Calu3 (cell line): ENCODE measurements around the gene JPH2. TPM values are rescaled to one million over a fixed set of nuclear protein-coding genes. Genes with fewer than 3 reads are reported as not detected.
A peak's percentile ranks its signal among the peaks of the same experiment; 100 is the strongest.

Experiments used
- BruUV-seq: library from RNA; stranded (reverse); fragments of 400-500 nt; replicated peaks from 2 replicates; lab custom pipeline; 2021; lab: Mats Ljungman, UMichigan
- CTCF ChIA-PET: fragments of 300-600 bp; sonication (Branson Sonifier 250); formaldehyde crosslinking; loops from one replicate; lab custom pipeline; 2022; ENCODE audit warnings: antibody characterized with exemption; lab: Charles Lee
- DNase-seq: peaks from one replicate; pipeline ENCODE4 v3.0.0; 2022
- H3K27ac Mint-ChIP-seq: one replicate; pipeline ENCODE4 v1.8.0; 2022; ENCODE audit warnings: mixed read lengths; ENCODE audit not compliant: unreplicated experiment
- H3K27me3 Mint-ChIP-seq: one replicate; pipeline ENCODE4 v1.8.0; 2022; ENCODE audit warnings: mixed read lengths; ENCODE audit not compliant: unreplicated experiment
- H3K36me3 Mint-ChIP-seq: one replicate; pipeline ENCODE4 v1.8.0; 2022; ENCODE audit warnings: mild to moderate bottlenecking, moderate library complexity, mixed read lengths; ENCODE audit not compliant: insufficient read depth, unreplicated experiment
- H3K4me1 Mint-ChIP-seq: one replicate; pipeline ENCODE4 v1.8.0; 2022; ENCODE audit warnings: mild to moderate bottlenecking, low read depth, mixed read lengths; ENCODE audit not compliant: unreplicated experiment
- H3K4me3 Mint-ChIP-seq: one replicate; pipeline ENCODE4 v1.8.0; 2022; ENCODE audit warnings: mild to moderate bottlenecking, low read depth, moderate library complexity, mixed read lengths; ENCODE audit not compliant: unreplicated experiment
- H3K9me3 Mint-ChIP-seq: one replicate; pipeline ENCODE4 v1.8.0; 2022; ENCODE audit warnings: low read depth, mixed read lengths; ENCODE audit not compliant: unreplicated experiment
- CTCF ChIP-seq: fragments of 200-600 bp; IDR thresholded peaks from one replicate; pipeline ENCODE4 v1.8.0; 2022; ENCODE audit warnings: antibody characterized with exemption; ENCODE audit not compliant: unreplicated experiment
- intact Hi-C: fragments of 100-400 bp; cut with micrococcal nuclease; formaldehyde crosslinking; loops from one replicate; pipeline ENCODE4 v1.10.0; 2022; ENCODE audit not compliant: unreplicated experiment
- total RNA-seq: library from RNA; stranded (reverse); gene quantifications from 2 replicates; pipeline ENCODE4 v1.2.3, GENCODE V29; 2022

Gene JPH2
- total RNA-seq, 1 experiment from 2014 or later, result 0.50 TPM

GRCh38 chr20:44210406-44211176, 23.6 kb upstream of the JPH2 start, which contains the start of gene OSER1:
OSER1 (minus strand) TSS chr20:44210771; CDS start chr20:44206957, 3,814 bp downstream.
- peak within 1 kb of the TSS; percentile 94 for H3K27ac Mint-ChIP-seq
- no peaks in the 10 kb centered on the region for H3K27me3 Mint-ChIP-seq
- peaks cover 42% of the 10 kb centered on the region for H3K4me1 Mint-ChIP-seq
- no peak for TF ChIP-seq CTCF
- H3K36me3 Mint-ChIP-seq, result peaks cover 47% of the 10 kb centered on the region
- DNase-seq, result peak; percentile 100
- BruUV-seq, result no TSS peak
- no peaks in the 10 kb centered on the region for H3K9me3 Mint-ChIP-seq
- intact Hi-C loops, result loop anchor here (10.0 kb wide), 1 partner anchor 524 kb away; no protein-coding TSS in a partner anchor
- CTCF ChIA-PET, result interaction anchor here (0.5 to 0.9 kb wide), 6 partner anchors 23 to 683 kb away, joined by 3 to 6 read pairs (median 3); partner anchors contain the start of gene FITM2
- peak within 1 kb of the TSS; percentile 90 for H3K4me3 Mint-ChIP-seq

- DNase-seq, result no peak
- CTCF ChIA-PET, result interaction anchor here (0.5 to 1.5 kb wide), 7 partner anchors 7 to 682 kb away, joined by 3 to 6 read pairs (median 3); partner anchors contain the start of gene FITM2
- TSS peak; percentile 40 for BruUV-seq
- Mint-ChIP-seq H3K27me3 (no peaks in the 10 kb centered on the region), H3K27ac (peak overlapping the region; percentile 94), H3K9me3 (no peaks in the 10 kb centered on the region), H3K36me3 (peaks cover 48% of the 10 kb centered on the region), H3K4me3 (peak overlapping the region; percentile 90), H3K4me1 (peaks cover 36% of the 10 kb centered on the region)
- TF ChIP-seq CTCF, result no peak
- intact Hi-C loops, result loop anchor here (10.0 kb wide), 1 partner anchor 525 kb away; no protein-coding TSS in a partner anchor
Measured at GRCh38 chr20:44209686-44210405, 22.9 kb upstream of the JPH2 start.

- CTCF ChIA-PET, result interaction anchor here (0.8 to 1.6 kb wide), 3 partner anchors 9 to 92 kb away, joined by 5 to 7 read pairs (median 5); no protein-coding TSS in a partner anchor
- Mint-ChIP-seq H3K27me3 (no peaks in the 10 kb centered on the region), H3K4me3 (peak overlapping the region; percentile 90), H3K9me3 (no peaks in the 10 kb centered on the region), H3K36me3 (peaks cover 59% of the 10 kb centered on the region), H3K27ac (peak overlapping the region; percentile 94), H3K4me1 (peaks cover 46% of the 10 kb centered on the region)
- no peak for DNase-seq
- BruUV-seq, result no TSS peak
- no peak for TF ChIP-seq CTCF
- intact Hi-C loops, result no loop called here
Measured at GRCh38 chr20:44208770-44209169, 21.8 kb upstream of the JPH2 start.

- no peak for DNase-seq
- H3K4me3 Mint-ChIP-seq, result peak overlapping the region; percentile 90
- peak overlapping the region; percentile 94 for H3K27ac Mint-ChIP-seq
- CTCF ChIA-PET, result interaction anchor here (0.8 to 1.6 kb wide), 3 partner anchors 9 to 91 kb away, joined by 5 to 7 read pairs (median 5); no protein-coding TSS in a partner anchor
- no TSS peak for BruUV-seq
- H3K36me3 Mint-ChIP-seq, result peaks cover 65% of the 10 kb centered on the region
- intact Hi-C loops, result no loop called here
- TF ChIP-seq CTCF, result no peak
- H3K27me3 Mint-ChIP-seq, result no peaks in the 10 kb centered on the region
- peaks cover 52% of the 10 kb centered on the region for H3K4me1 Mint-ChIP-seq
- no peaks in the 10 kb centered on the region for H3K9me3 Mint-ChIP-seq
Measured at GRCh38 chr20:44208165-44208564, 21.2 kb upstream of the JPH2 start.
